Thyroid gland (tissue), 4 donors: Measurements from ENCODE around the gene DNAJB2. TPM values are rescaled to one million over a fixed set of nuclear protein-coding genes. Genes with fewer than 3 reads are reported as not detected.

Experiments
- DNase-seq, 2 donors: peaks; one replicate each; pipeline ENCODE4 v3.0.0-alpha.2; 2019
- H3K27ac ChIP-seq, 3 donors: fragments of 200-600 bp; sonication (generic); 1 replicate in 2 of 3; 2 replicates in 1 of 3; pipeline ENCODE4 v1.5.1; 2016 to 2019; ENCODE audit warnings: mild to moderate bottlenecking in 1 of 3, moderate library complexity in 1 of 3
- H3K27me3 ChIP-seq: fragments of 200-600 bp; sonication (generic); one replicate; pipeline ENCODE4 v1.5.1; 2019
- H3K36me3 ChIP-seq, 2 donors: fragments of 200-600 bp; sonication (generic); one replicate each; pipeline ENCODE4 v1.5.1; 2016 to 2019
- H3K4me1 ChIP-seq, 2 donors: fragments of 200-600 bp; sonication (generic); one replicate each; pipeline ENCODE4 v1.5.1; 2017 to 2019
- H3K4me3 ChIP-seq, 3 donors: fragments of 200-600 bp; sonication (generic); replicated peaks in 1 of 3; 1 replicate in 2 of 3; 2 replicates in 1 of 3; pipeline ENCODE4 v1.5.1; 2016; ENCODE audit warnings: mild to moderate bottlenecking in 1 of 3
- H3K9me3 ChIP-seq: fragments of 200-600 bp; sonication (generic); one replicate; pipeline ENCODE4 v1.5.1; 2017
- CTCF ChIP-seq, 6 experiments: fragments of 200-600 bp in 3 of 6; fragments of 450-650 bp in 3 of 6; sonication (generic) in 3 of 6; IDR thresholded peaks; one replicate each; pipeline ENCODE4 v1.5.1; 2016 to 2019; ENCODE audit warnings: antibody characterized with exemption in 6 of 6, mild to moderate bottlenecking in 2 of 6, inconsistent platforms in 1 of 6, moderate library complexity in 1 of 6
- POLR2A ChIP-seq, 2 donors: fragments of 450-650 bp; IDR thresholded peaks; one replicate each; pipeline ENCODE4 v1.6.1; 2017; ENCODE audit warnings: antibody characterized with exemption in 2 of 2, mild to moderate bottlenecking in 2 of 2, moderate library complexity in 1 of 2
- whole genome bisulfite sequencing, 2 donors: methylation state at CpG; one replicate each; pipeline ENCODE4 v1.1.5; 2017; 5-methylcytosine and 5-hydroxymethylcytosine counted together
- intact Hi-C: fragments of 100-400 bp; cut with DNase I; formaldehyde crosslinking; loops from one replicate; pipeline ENCODE4 v1.15.1; 2023
- total RNA-seq, 4 donors: library from RNA; depleted of rRNA; stranded (reverse); fragments of >200 nt; gene quantifications; one replicate each; pipeline ENCODE4 v1.2.3, GENCODE V29; 2016

DNAJB2 gene
- total RNA-seq, 4 donors from 2014 or later = 79.0 to 127 (median 116) TPM

GRCh38 chr2:219294356-219295351 lies 15.5 kb downstream of the DNAJB2 start:
- intact Hi-C loops = loop anchor here (2.0 to 5.0 kb wide), 3 partner anchors 16 to 237 kb away; partner anchors contain the start of gene DNAJB2
- H3K9me3 ChIP-seq = no peaks in the 10 kb centered on the region
- peak; percentile 60 to 100 (median 99) for TF ChIP-seq CTCF (IDR thresholded peaks at IDR 0.05)
- TF ChIP-seq POLR2A (IDR thresholded peaks at IDR 0.05) = peak in 1 of 2 donors; percentile 41
- H3K4me3 ChIP-seq = peak overlapping the region in 1 of 3 donors; percentile 45
- peak overlapping the region in 2 of 3 donors; percentile 54 to 56 for H3K27ac ChIP-seq
- H3K36me3 ChIP-seq = no peaks in the 10 kb centered on the region
- 10 to 14% methylated on average over 39 to 40 of the region's 67 CpGs for WGBS, 2 donors
- DNase-seq = peak; percentile 86 to 90
- H3K27me3 ChIP-seq = no peaks in the 10 kb centered on the region
- peaks cover 4 to 14% of the 10 kb centered on the region in 2 donors for H3K4me1 ChIP-seq

DNA sequence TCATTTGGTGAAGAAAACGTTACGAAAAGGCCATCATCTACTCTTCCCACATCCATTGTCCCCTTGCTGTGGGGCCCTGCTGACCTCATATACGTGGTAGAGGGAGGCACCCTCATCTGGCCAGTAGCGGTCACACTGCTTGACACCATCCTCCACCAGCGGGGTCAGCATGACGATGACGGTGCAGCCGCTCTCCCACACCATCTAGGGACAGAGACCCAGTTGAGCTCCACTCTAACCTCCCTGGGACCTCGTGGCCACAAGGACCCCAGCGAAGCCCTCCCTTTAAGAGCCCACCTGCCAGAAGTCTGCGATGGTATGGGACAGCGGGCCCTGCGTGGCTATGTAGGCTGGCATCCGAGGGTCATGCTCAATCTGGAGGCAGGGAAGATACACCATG lies 17.0 kb downstream of the DNAJB2 start:
- WGBS, 2 donors = 87 to 91% methylated on average over 14 of the region's 14 CpGs
- H3K9me3 ChIP-seq = no peaks in the 10 kb centered on the region
- intact Hi-C loops = loop anchor here (5.0 kb wide), 2 partner anchors 139 to 239 kb away; no protein-coding TSS in a partner anchor
- H3K36me3 ChIP-seq = no peaks in the 10 kb centered on the region
- peaks cover 4 to 10% of the 10 kb centered on the region in 2 donors for H3K4me1 ChIP-seq
- H3K27ac ChIP-seq = no peak overlapping the region
- no peaks in the 10 kb centered on the region for H3K27me3 ChIP-seq
- DNase-seq = no peak
- H3K4me3 ChIP-seq = no peak overlapping the region
- TF ChIP-seq CTCF (IDR thresholded peaks at IDR 0.05) (no peak), POLR2A (IDR thresholded peaks at IDR 0.05) (no peak)

GRCh38 chr2:219296631-219297391 lies 17.6 kb downstream of the DNAJB2 start:
- no peak overlapping the region for H3K4me3 ChIP-seq
- 89 to 91% methylated on average over 9 to 15 of the region's 25 CpGs for WGBS, 2 donors
- no peak for DNase-seq

GRCh38 chr2:219297766-219298456 lies 18.7 kb downstream of the DNAJB2 start:
- no peak overlapping the region for H3K4me3 ChIP-seq
- H3K36me3 ChIP-seq = no peaks in the 10 kb centered on the region
- H3K27me3 ChIP-seq = no peaks in the 10 kb centered on the region
- DNase-seq = no peak
- 81% methylated on average over 8 to 13 of the region's 14 CpGs for WGBS, 2 donors
- H3K4me1 ChIP-seq = peaks cover 4 to 10% of the 10 kb centered on the region in 2 donors
- no peaks in the 10 kb centered on the region for H3K9me3 ChIP-seq
- intact Hi-C loops = loop anchor here (5.0 kb wide), 2 partner anchors 141 to 241 kb away; no protein-coding TSS in a partner anchor
- H3K27ac ChIP-seq = no peak overlapping the region
- no peak for TF ChIP-seq POLR2A (IDR thresholded peaks at IDR 0.05)
- no peak for TF ChIP-seq CTCF (IDR thresholded peaks at IDR 0.05)

More at GRCh38 chr2:219296631-219297391, 17.6 kb downstream of the DNAJB2 start:
- Histone ChIP-seq H3K27me3 (no peaks in the 10 kb centered on the region), H3K27ac (no peak overlapping the region), H3K9me3 (no peaks in the 10 kb centered on the region), H3K4me1 (peaks cover 4 to 10% of the 10 kb centered on the region in 2 donors), H3K36me3 (no peaks in the 10 kb centered on the region)
- intact Hi-C loops = loop anchor here (5.0 kb wide), 2 partner anchors 140 to 240 kb away; no protein-coding TSS in a partner anchor
- TF ChIP-seq CTCF (IDR thresholded peaks at IDR 0.05) (no peak), POLR2A (IDR thresholded peaks at IDR 0.05) (no peak)
